ENCODE data around the gene CMBL.

CMBL gene

DNA sequence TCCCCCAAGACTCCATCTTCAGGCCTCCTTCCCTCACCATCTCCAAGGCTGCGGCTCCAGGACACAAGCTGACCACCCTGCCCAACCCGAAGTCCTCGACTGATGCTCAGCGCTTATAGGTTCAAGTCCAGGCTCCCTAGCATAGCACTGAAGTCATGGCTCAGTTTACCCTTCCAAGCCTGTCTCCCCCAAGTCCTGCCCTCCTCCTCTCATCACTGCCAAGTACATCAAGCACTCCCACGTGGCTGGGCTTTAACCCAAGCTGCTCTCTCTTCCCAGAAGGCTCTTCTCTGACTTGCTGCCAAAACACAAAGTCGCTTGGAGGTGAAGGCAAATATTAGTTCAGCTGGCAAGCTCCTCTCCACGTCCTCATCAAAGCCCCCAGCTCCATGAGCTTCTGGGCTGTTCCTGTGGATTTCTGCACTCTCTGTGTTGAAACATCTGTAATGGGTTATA, 23.7 kb upstream of the CMBL start:
- TF ChIP-seq, protein P1, sequence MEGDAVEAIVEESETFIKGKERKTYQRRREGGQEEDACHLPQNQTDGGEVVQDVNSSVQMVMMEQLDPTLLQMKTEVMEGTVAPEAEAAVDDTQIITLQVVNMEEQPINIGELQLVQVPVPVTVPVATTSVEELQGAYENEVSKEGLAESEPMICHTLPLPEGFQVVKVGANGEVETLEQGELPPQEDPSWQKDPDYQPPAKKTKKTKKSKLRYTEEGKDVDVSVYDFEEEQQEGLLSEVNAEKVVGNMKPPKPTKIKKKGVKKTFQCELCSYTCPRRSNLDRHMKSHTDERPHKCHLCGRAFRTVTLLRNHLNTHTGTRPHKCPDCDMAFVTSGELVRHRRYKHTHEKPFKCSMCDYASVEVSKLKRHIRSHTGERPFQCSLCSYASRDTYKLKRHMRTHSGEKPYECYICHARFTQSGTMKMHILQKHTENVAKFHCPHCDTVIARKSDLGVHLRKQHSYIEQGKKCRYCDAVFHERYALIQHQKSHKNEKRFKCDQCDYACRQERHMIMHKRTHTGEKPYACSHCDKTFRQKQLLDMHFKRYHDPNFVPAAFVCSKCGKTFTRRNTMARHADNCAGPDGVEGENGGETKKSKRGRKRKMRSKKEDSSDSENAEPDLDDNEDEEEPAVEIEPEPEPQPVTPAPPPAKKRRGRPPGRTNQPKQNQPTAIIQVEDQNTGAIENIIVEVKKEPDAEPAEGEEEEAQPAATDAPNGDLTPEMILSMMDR (IDR thresholded peaks at IDR 0.05; ENCODE audit: low read depth, low read length, poor library complexity, severe bottlenecking) = no peak
- no peak for TF ChIP-seq EZH2phosphoT487 (IDR thresholded peaks at IDR 0.05; ENCODE audit: borderline replicate concordance, low read length)
- no peaks in the 10 kb centered on the region for H3K9me2 ChIP-seq (replicated peaks; ENCODE audit: control insufficient read depth, low read length)
- H3K9me3 ChIP-seq (ENCODE audit: control insufficient read depth, insufficient read depth, low read length) = no peaks in the 10 kb centered on the region
- H3F3A ChIP-seq (ENCODE audit: control insufficient read depth, insufficient read depth) = no peaks in the 10 kb centered on the region
- H3K36me3 ChIP-seq (ENCODE audit: control insufficient read depth, low read length) = no peaks in the 10 kb centered on the region
- no peaks in the 10 kb centered on the region for H4K20me1 ChIP-seq (ENCODE audit: control insufficient read depth, insufficient read depth, low read depth, low read length)
- no peak overlapping the region for H3K27ac ChIP-seq (ENCODE audit: low read depth, low read length)
- H3K79me2 ChIP-seq (ENCODE audit: control insufficient read depth, low read length) = no peaks in the 10 kb centered on the region
- H3K4me1 ChIP-seq (ENCODE audit: control insufficient read depth, low read length) = peaks cover 5% of the 10 kb centered on the region
- H3K4me2 ChIP-seq (ENCODE audit: low read length) = no peak overlapping the region
- H3K4me3 ChIP-seq (ENCODE audit: low read length) = no peak overlapping the region
- H3K27me3 ChIP-seq (ENCODE audit: control insufficient read depth, low read length) = peaks cover 53% of the 10 kb centered on the region

DNA sequence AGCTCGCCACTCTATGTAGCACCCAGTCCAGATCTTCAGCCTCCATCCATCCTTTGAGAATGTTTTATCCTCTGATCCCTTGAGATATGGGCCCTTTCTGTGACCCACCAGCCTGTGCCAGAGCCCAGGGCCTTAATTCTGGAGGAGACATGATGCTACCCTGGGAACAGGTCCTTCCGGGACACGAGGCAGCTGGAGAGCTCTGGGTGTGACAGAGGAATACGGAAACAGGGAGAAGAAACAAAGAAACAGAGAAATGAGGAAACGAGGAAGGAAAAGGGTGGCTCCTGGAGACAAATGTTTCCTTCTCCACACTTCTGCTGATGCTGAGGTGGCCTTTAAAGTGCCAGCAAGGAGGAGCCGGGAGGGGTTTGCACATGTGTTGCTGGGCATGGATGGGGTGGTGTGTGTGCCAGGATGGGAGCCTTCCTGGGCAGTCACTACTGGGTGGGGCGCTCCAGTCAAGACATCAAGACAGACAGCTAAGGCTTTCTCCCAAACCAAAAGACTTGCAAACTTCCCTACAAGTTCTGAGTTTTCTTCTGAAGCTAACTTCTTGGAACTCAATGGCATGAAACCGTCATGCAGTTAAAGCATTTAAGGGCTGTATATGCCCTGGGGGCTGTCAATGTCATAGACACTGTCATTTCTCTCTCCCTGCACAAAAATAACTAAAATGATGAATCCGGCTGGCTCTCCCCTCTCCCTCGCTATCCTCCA, 23.0 kb upstream of the CMBL start:
- no peak overlapping the region for H3K4me3 ChIP-seq (ENCODE audit: low read length)
- H3K36me3 ChIP-seq (ENCODE audit: control insufficient read depth, low read length) = no peaks in the 10 kb centered on the region
- no peaks in the 10 kb centered on the region for H3K9me2 ChIP-seq (replicated peaks; ENCODE audit: control insufficient read depth, low read length)
- peaks cover 5% of the 10 kb centered on the region for H3K4me1 ChIP-seq (ENCODE audit: control insufficient read depth, low read length)
- H3K4me2 ChIP-seq (ENCODE audit: low read length) = no peak overlapping the region
- no peaks in the 10 kb centered on the region for H3K79me2 ChIP-seq (ENCODE audit: control insufficient read depth, low read length)
- no peaks in the 10 kb centered on the region for H3F3A ChIP-seq (ENCODE audit: control insufficient read depth, insufficient read depth)
- no peaks in the 10 kb centered on the region for H3K9me3 ChIP-seq (ENCODE audit: control insufficient read depth, insufficient read depth, low read length)
- peaks cover 53% of the 10 kb centered on the region for H3K27me3 ChIP-seq (ENCODE audit: control insufficient read depth, low read length)
- H3K27ac ChIP-seq (ENCODE audit: low read depth, low read length) = no peak overlapping the region
- no peaks in the 10 kb centered on the region for H4K20me1 ChIP-seq (ENCODE audit: control insufficient read depth, insufficient read depth, low read depth, low read length)
- no peak for TF ChIP-seq EZH2phosphoT487 (IDR thresholded peaks at IDR 0.05; ENCODE audit: borderline replicate concordance, low read length)
- TF ChIP-seq, protein P1 (IDR thresholded peaks at IDR 0.05; ENCODE audit: low read depth, low read length, poor library complexity, severe bottlenecking) = no peak

DNA sequence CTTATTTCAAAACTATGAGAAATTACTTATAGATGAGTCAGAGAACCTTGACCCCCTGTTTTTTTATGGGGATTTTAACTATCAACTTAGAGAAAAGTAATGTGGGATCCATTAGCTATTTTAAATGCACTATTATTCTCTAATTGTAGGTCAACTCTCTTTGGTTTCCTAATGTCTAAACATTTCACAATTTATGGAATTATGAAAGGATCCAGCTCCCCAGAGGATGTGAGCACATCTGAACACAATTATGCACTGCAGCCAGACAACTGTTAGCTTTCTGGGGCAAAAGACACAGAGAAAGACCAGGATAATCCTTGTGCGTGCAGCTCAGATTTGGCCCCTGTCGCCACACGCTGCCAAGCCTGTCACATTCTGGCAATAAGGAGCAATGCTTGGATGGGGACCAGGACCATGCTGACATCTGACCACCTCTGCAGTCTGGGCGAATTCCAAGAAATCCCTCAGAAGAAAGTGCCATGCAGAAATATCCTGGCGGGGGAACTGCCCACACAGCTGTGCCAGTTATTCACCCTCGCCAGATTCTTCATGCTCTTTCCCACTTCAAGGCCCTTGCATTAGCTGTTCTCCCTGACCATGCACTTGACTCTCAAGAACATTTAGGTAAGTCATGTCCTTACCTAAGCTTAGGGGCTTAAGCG, 22.2 kb upstream of the CMBL start:
- peaks cover 53% of the 10 kb centered on the region for H3K27me3 ChIP-seq (ENCODE audit: control insufficient read depth, low read length)
- no peak overlapping the region for H3K4me2 ChIP-seq (ENCODE audit: low read length)
- H3K4me1 ChIP-seq (ENCODE audit: control insufficient read depth, low read length) = peaks cover 5% of the 10 kb centered on the region
- H3K4me3 ChIP-seq (ENCODE audit: low read length) = no peak overlapping the region
- no peaks in the 10 kb centered on the region for H3K9me3 ChIP-seq (ENCODE audit: control insufficient read depth, insufficient read depth, low read length)
- H3K36me3 ChIP-seq (ENCODE audit: control insufficient read depth, low read length) = no peaks in the 10 kb centered on the region
- H3K79me2 ChIP-seq (ENCODE audit: control insufficient read depth, low read length) = no peaks in the 10 kb centered on the region
- H3K27ac ChIP-seq (ENCODE audit: low read depth, low read length) = no peak overlapping the region
- no peaks in the 10 kb centered on the region for H4K20me1 ChIP-seq (ENCODE audit: control insufficient read depth, insufficient read depth, low read depth, low read length)
- H3F3A ChIP-seq (ENCODE audit: control insufficient read depth, insufficient read depth) = no peaks in the 10 kb centered on the region
- TF ChIP-seq, protein P1 (IDR thresholded peaks at IDR 0.05; ENCODE audit: low read depth, low read length, poor library complexity, severe bottlenecking) = no peak
- TF ChIP-seq EZH2phosphoT487 (IDR thresholded peaks at IDR 0.05; ENCODE audit: borderline replicate concordance, low read length) = no peak
- H3K9me2 ChIP-seq (replicated peaks; ENCODE audit: control insufficient read depth, low read length) = no peaks in the 10 kb centered on the region

All from DOHH2 (cell line).